HL-60 (cell line): ENCODE measurements around the gene ZFAND3.

Experiments
- GABPA ChIP-seq: IDR thresholded peaks from 2 replicates; pipeline ENCODE4 v1.6.1; 2012; ENCODE audit warnings: low read depth
- POLR2AphosphoS5 ChIP-seq: IDR thresholded peaks from 2 replicates; pipeline ENCODE4 v1.6.1; 2012; ENCODE audit warnings: low read depth
- REST ChIP-seq: IDR thresholded peaks from 2 replicates; pipeline ENCODE4 v1.6.1; 2012; ENCODE audit warnings: low read depth; ENCODE audit not compliant: insufficient replicate concordance
- TF ChIP-seq, protein P1 (sequence below): IDR thresholded peaks from one replicate; pipeline ENCODE4 v1.5.1; 2011; ENCODE audit warnings: low read length, control low read depth, inconsistent platforms; ENCODE audit not compliant: insufficient read depth

DNA sequence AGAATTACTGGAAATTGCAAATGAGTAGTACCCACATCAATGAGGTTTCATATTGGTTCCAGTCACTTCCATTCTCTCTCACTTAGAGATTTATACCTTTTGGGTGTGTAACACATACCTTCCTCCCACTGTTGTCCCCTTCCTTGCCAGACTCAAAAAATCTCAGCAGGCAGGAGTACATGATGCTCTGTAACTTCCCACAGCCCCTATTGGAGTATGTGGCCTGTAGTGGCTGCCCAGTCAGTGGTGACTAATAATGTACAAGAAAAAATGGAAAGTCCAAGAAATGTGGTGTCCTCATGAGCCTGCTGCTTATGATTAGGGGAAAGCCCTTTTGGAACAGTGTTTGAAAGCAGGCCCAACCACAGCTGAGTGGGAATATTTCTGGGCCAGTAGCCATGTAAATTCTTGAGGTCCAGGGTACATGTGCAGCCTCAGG, 312.0 kb downstream of the ZFAND3 start:
- TF ChIP-seq, protein P1, sequence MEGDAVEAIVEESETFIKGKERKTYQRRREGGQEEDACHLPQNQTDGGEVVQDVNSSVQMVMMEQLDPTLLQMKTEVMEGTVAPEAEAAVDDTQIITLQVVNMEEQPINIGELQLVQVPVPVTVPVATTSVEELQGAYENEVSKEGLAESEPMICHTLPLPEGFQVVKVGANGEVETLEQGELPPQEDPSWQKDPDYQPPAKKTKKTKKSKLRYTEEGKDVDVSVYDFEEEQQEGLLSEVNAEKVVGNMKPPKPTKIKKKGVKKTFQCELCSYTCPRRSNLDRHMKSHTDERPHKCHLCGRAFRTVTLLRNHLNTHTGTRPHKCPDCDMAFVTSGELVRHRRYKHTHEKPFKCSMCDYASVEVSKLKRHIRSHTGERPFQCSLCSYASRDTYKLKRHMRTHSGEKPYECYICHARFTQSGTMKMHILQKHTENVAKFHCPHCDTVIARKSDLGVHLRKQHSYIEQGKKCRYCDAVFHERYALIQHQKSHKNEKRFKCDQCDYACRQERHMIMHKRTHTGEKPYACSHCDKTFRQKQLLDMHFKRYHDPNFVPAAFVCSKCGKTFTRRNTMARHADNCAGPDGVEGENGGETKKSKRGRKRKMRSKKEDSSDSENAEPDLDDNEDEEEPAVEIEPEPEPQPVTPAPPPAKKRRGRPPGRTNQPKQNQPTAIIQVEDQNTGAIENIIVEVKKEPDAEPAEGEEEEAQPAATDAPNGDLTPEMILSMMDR: no peak
- TF ChIP-seq GABPA: no peak
- no peak for TF ChIP-seq POLR2AphosphoS5
- TF ChIP-seq REST: no peak
